Esophagus squamous epithelium (tissue), 5 donors: ENCODE measurements around the gene PCP4. TPM values are rescaled to one million over a fixed set of nuclear protein-coding genes. Genes with fewer than 3 reads are reported as not detected.

Source experiments
- DNase-seq: peaks from one replicate; lab custom pipeline; 2025; lab: John Stamatoyannopoulos, UW
- H3K27ac ChIP-seq, 4 donors: fragments of 200-600 bp; sonication (generic); one replicate each; pipeline ENCODE4 v1.5.1; 2016 to 2019; ENCODE audit warnings: mild to moderate bottlenecking in 1 of 4
- H3K27me3 ChIP-seq, 4 donors: fragments of 200-600 bp; sonication (generic); 1 replicate in 3 of 4; 2 replicates in 1 of 4; pipeline versions ENCODE4 v1.5.1 to v1.6.0; 2017 to 2021; ENCODE audit warnings: antibody characterized with exemption in 1 of 4
- H3K36me3 ChIP-seq, 3 donors: fragments of 200-600 bp; sonication (generic); one replicate each; pipeline ENCODE4 v1.5.1; 2016 to 2019
- H3K4me1 ChIP-seq, 3 donors: fragments of 200-600 bp; sonication (generic); one replicate each; pipeline ENCODE4 v1.5.1; 2017 to 2019
- H3K4me3 ChIP-seq, 4 donors: fragments of 200-600 bp; sonication (generic); 1 replicate in 3 of 4; 2 replicates in 1 of 4; pipeline ENCODE4 v1.5.1; 2016 to 2019; ENCODE audit warnings: mild to moderate bottlenecking in 2 of 4, moderate library complexity in 1 of 4
- H3K9me3 ChIP-seq, 3 donors: fragments of 200-600 bp; sonication (generic); one replicate each; pipeline ENCODE4 v1.5.1; 2016 to 2019
- POLR2A ChIP-seq, 4 donors: fragments of 450-650 bp; IDR thresholded peaks; one replicate each; pipeline ENCODE4 v1.6.1; 2017; ENCODE audit warnings: antibody characterized with exemption in 4 of 4, mild to moderate bottlenecking in 4 of 4, moderate library complexity in 3 of 4
- WGBS, 2 donors: methylation state at CpG; one replicate each; pipeline ENCODE4 v1.1.5; 2018; 5-methylcytosine and 5-hydroxymethylcytosine counted together
- intact Hi-C: fragments of 100-400 bp; cut with DNase I; formaldehyde crosslinking; loops from one replicate; pipeline ENCODE4 v1.15.0; 2022
- total RNA-seq, 4 donors: library from RNA; depleted of rRNA; stranded (reverse); fragments of >200 nt; gene quantifications; one replicate each; pipeline ENCODE4 v1.1.0, GENCODE V29; 2016
- TF ChIP-seq, protein P1 (sequence below), 6 experiments: fragments of 450-650 bp in 4 of 6; fragments of 200-600 bp in 2 of 6; sonication (generic) in 2 of 6; IDR thresholded peaks; one replicate each; pipeline ENCODE4 v1.5.1; 2016 to 2019; ENCODE audit warnings: antibody characterized with exemption in 6 of 6, mild to moderate bottlenecking in 4 of 6, moderate library complexity in 4 of 6
- donor health status: DM: yes; HTN: yes; CAD: no.

PCP4 gene
- total RNA-seq, 4 donors from 2014 or later: 0.83 to 82.4 (median 12.7) TPM

GRCh38 chr21:39863111-39863510 lies 4.1 kb upstream of the PCP4 start:
- no peak for DNase-seq

GRCh38 chr21:39866093-39866492 lies 1.1 kb upstream of the PCP4 start:
- TF ChIP-seq POLR2A (IDR thresholded peaks at IDR 0.05): no peak
- TF ChIP-seq, protein P1, sequence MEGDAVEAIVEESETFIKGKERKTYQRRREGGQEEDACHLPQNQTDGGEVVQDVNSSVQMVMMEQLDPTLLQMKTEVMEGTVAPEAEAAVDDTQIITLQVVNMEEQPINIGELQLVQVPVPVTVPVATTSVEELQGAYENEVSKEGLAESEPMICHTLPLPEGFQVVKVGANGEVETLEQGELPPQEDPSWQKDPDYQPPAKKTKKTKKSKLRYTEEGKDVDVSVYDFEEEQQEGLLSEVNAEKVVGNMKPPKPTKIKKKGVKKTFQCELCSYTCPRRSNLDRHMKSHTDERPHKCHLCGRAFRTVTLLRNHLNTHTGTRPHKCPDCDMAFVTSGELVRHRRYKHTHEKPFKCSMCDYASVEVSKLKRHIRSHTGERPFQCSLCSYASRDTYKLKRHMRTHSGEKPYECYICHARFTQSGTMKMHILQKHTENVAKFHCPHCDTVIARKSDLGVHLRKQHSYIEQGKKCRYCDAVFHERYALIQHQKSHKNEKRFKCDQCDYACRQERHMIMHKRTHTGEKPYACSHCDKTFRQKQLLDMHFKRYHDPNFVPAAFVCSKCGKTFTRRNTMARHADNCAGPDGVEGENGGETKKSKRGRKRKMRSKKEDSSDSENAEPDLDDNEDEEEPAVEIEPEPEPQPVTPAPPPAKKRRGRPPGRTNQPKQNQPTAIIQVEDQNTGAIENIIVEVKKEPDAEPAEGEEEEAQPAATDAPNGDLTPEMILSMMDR (IDR thresholded peaks at IDR 0.05): no peak
- Histone ChIP-seq H3K27me3 (peaks cover 0 to 13% (median 0%) of the 10 kb centered on the region in 4 donors), H3K4me3 (no peak overlapping the region), H3K4me1 (no peaks in the 10 kb centered on the region), H3K36me3 (no peaks in the 10 kb centered on the region), H3K27ac (no peak overlapping the region), H3K9me3 (no peaks in the 10 kb centered on the region)
- 76 to 83% methylated on average over 7 to 9 of the region's 10 CpGs for WGBS, 2 donors
- intact Hi-C loops: loop anchor here (5.0 kb wide), 1 partner anchor 251 kb away; no protein-coding TSS in a partner anchor
- DNase-seq: no peak

More at GRCh38 chr21:39863111-39863510, 4.1 kb upstream of the PCP4 start:
- Histone ChIP-seq H3K4me1 (no peaks in the 10 kb centered on the region), H3K36me3 (no peaks in the 10 kb centered on the region), H3K27me3 (peaks cover 0 to 13% (median 0%) of the 10 kb centered on the region in 4 donors), H3K4me3 (no peak overlapping the region), H3K27ac (no peak overlapping the region), H3K9me3 (no peaks in the 10 kb centered on the region)
- WGBS, 2 donors: 27 to 50% methylated on average over 4 of the region's 4 CpGs
- intact Hi-C loops: no loop called here
- no peak for TF ChIP-seq POLR2A (IDR thresholded peaks at IDR 0.05)
- TF ChIP-seq, protein P1 (IDR thresholded peaks at IDR 0.05): no peak

GRCh38 chr21:39869141-39869818 lies 2.0 kb downstream of the PCP4 start:
- 68% methylated on average over 10 of the region's 11 CpGs for WGBS, 2 donors
- Histone ChIP-seq H3K4me1 (no peaks in the 10 kb centered on the region), H3K27ac (peak overlapping the region; percentile 30 to 78 (median 48)), H3K9me3 (no peaks in the 10 kb centered on the region), H3K36me3 (no peaks in the 10 kb centered on the region), H3K4me3 (peak overlapping the region in 3 of 4 donors; percentile 9 to 47 (median 32)), H3K27me3 (peaks cover 0 to 10% (median 0%) of the 10 kb centered on the region in 4 donors)
- intact Hi-C loops: loop anchor here (5.0 kb wide), 1 partner anchor 248 kb away; no protein-coding TSS in a partner anchor
- no peak for DNase-seq
- no peak for TF ChIP-seq POLR2A (IDR thresholded peaks at IDR 0.05)
- TF ChIP-seq, protein P1 (IDR thresholded peaks at IDR 0.05): no peak

- H3K4me3 ChIP-seq: no peak overlapping the region
- no peaks in the 10 kb centered on the region for H3K36me3 ChIP-seq
- H3K27me3 ChIP-seq: no peaks in the 10 kb centered on the region
- H3K4me1 ChIP-seq: no peaks in the 10 kb centered on the region
- 73 to 83% methylated on average over 1 of the region's 1 CpG for WGBS, 2 donors
- DNase-seq: no peak
- no peaks in the 10 kb centered on the region for H3K9me3 ChIP-seq
- peak overlapping the region in 1 of 4 donors; percentile 45 for H3K27ac ChIP-seq
- intact Hi-C loops: loop anchor here (10.0 kb wide), 1 partner anchor 1049 kb away; no protein-coding TSS in a partner anchor
- TF ChIP-seq POLR2A (IDR thresholded peaks at IDR 0.05): no peak
- TF ChIP-seq, protein P1 (IDR thresholded peaks at IDR 0.05): no peak
These were observed 6.4 kb downstream of the PCP4 start for GRCh38 chr21:39873687-39874086.

GRCh38 chr21:39874206-39874605 lies 7.0 kb downstream of the PCP4 start:
- peak overlapping the region in 1 of 4 donors; percentile 45 for H3K27ac ChIP-seq
- TF ChIP-seq, protein P1 (IDR thresholded peaks at IDR 0.05): no peak
- TF ChIP-seq POLR2A (IDR thresholded peaks at IDR 0.05): no peak
- H3K4me3 ChIP-seq: no peak overlapping the region
- no peaks in the 10 kb centered on the region for H3K4me1 ChIP-seq
- intact Hi-C loops: loop anchor here (10.0 kb wide), 1 partner anchor 1049 kb away; no protein-coding TSS in a partner anchor
- no peak for DNase-seq
- H3K27me3 ChIP-seq: no peaks in the 10 kb centered on the region
- H3K36me3 ChIP-seq: no peaks in the 10 kb centered on the region
- WGBS, 2 donors: 56 to 70% methylated on average over 8 of the region's 8 CpGs
- H3K9me3 ChIP-seq: no peaks in the 10 kb centered on the region
